ENCODE data around the gene ITSN1.

DNA sequence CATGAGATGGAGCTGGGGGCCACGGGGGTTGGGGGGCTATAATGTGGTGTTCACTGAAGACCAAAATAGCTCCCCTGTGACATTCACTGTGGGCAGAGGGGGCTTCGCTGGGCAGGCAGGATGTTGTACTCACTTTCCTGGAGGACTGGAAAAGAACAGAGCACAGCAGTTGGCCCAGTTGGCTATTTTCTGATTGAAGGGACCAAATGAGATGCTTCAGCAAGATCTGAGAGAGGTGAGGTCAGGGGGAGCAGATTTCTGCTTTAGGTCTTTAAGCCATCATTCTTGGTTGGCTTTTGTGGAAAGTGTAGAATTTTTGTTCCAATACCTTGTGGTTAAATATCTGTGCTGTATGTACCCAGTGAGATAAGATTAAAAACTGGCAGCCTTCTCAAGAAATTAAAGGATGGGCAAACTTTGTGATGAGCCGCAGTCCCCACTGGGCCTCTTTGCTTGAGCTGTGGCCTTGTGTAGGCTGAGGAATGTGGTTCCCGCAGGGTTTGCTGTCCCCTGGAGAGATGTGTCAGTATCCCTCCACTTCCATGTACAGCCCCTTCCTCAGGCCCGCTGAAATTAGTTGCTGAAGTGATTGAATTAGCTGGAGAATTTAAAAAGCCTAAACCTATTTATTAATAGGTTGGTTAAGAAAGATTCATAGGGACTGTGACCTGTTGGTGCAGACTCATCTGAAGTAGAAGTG, 192.7 kb downstream of the ITSN1 start:
- TF ChIP-seq, protein P1, sequence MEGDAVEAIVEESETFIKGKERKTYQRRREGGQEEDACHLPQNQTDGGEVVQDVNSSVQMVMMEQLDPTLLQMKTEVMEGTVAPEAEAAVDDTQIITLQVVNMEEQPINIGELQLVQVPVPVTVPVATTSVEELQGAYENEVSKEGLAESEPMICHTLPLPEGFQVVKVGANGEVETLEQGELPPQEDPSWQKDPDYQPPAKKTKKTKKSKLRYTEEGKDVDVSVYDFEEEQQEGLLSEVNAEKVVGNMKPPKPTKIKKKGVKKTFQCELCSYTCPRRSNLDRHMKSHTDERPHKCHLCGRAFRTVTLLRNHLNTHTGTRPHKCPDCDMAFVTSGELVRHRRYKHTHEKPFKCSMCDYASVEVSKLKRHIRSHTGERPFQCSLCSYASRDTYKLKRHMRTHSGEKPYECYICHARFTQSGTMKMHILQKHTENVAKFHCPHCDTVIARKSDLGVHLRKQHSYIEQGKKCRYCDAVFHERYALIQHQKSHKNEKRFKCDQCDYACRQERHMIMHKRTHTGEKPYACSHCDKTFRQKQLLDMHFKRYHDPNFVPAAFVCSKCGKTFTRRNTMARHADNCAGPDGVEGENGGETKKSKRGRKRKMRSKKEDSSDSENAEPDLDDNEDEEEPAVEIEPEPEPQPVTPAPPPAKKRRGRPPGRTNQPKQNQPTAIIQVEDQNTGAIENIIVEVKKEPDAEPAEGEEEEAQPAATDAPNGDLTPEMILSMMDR (IDR thresholded peaks at IDR 0.05): no peak
- TF ChIP-seq POLR2A (IDR thresholded peaks at IDR 0.05): no peak
- TF ChIP-seq EP300 (IDR thresholded peaks at IDR 0.05): no peak

Measured in tibial nerve (tissue), 4 donors.